HEK293 (cell line): ENCODE measurements around the gene TMX2.

Source experiments
- FEZF1 ChIP-seq: fragments of 450-650 bp; formaldehyde crosslinking; IDR thresholded peaks from 2 replicates; pipeline ENCODE4 v1.5.1; 2016; ENCODE audit warnings: missing biosample characterization, missing genetic modification characterization
- GLI2 ChIP-seq: fragments of 450-650 bp; formaldehyde crosslinking; IDR thresholded peaks from 2 replicates; pipeline ENCODE4; 2017; ENCODE audit warnings: missing biosample characterization, missing genetic modification characterization, low read depth, borderline replicate concordance
- KLF17 ChIP-seq: fragments of 450-650 bp; formaldehyde crosslinking; IDR thresholded peaks from 2 replicates; pipeline ENCODE4 v1.5.1; 2016; ENCODE audit warnings: missing biosample characterization, missing genetic modification characterization
- KLF7 ChIP-seq: fragments of 450-650 bp; formaldehyde crosslinking; IDR thresholded peaks from 2 replicates; pipeline ENCODE4 v1.5.1; 2016; ENCODE audit warnings: missing biosample characterization, missing genetic modification characterization, borderline replicate concordance
- KLF8 ChIP-seq: fragments of 450-650 bp; formaldehyde crosslinking; IDR thresholded peaks from 2 replicates; pipeline ENCODE4 v1.5.1; 2016; ENCODE audit warnings: missing biosample characterization, missing genetic modification characterization
- OVOL3 ChIP-seq: fragments of 450-650 bp; formaldehyde crosslinking; IDR thresholded peaks from 2 replicates; pipeline ENCODE4 v1.5.1; 2016; ENCODE audit warnings: missing biosample characterization, missing genetic modification characterization
- PRDM2 ChIP-seq: fragments of 450-650 bp; formaldehyde crosslinking; IDR thresholded peaks from 2 replicates; pipeline ENCODE4 v1.5.1; 2016; ENCODE audit warnings: missing biosample characterization, missing genetic modification characterization, borderline replicate concordance
- SP2 ChIP-seq: fragments of 450-650 bp; formaldehyde crosslinking; IDR thresholded peaks from 2 replicates; pipeline ENCODE4 v1.5.1; 2016; ENCODE audit warnings: missing biosample characterization, missing genetic modification characterization
- SP7 ChIP-seq: fragments of 450-650 bp; formaldehyde crosslinking; IDR thresholded peaks from 2 replicates; pipeline ENCODE4 v1.5.1; 2016; ENCODE audit warnings: missing biosample characterization, missing genetic modification characterization
- YY1 ChIP-seq: fragments of 450-650 bp; formaldehyde crosslinking; IDR thresholded peaks from 2 replicates; pipeline ENCODE4 v1.5.1; 2018; ENCODE audit warnings: missing biosample characterization, missing genetic modification characterization
- ZNF112 ChIP-seq: fragments of 450-650 bp; formaldehyde crosslinking; IDR thresholded peaks from 2 replicates; pipeline ENCODE4 v1.5.0; 2017; ENCODE audit warnings: missing biosample characterization, missing genetic modification characterization
- ZNF121 ChIP-seq: fragments of 450-650 bp; formaldehyde crosslinking; IDR thresholded peaks from 2 replicates; pipeline ENCODE4 v1.5.1; 2016; ENCODE audit warnings: missing biosample characterization, missing genetic modification characterization
- ZNF324 ChIP-seq: fragments of 450-650 bp; formaldehyde crosslinking; IDR thresholded peaks from 2 replicates; pipeline ENCODE4 v1.5.1; 2016; ENCODE audit warnings: missing biosample characterization, missing genetic modification characterization
- ZNF335 ChIP-seq: fragments of 450-650 bp; formaldehyde crosslinking; conservative IDR thresholded peaks from 2 replicates; pipeline ENCODE4 v1.5.1; 2016; ENCODE audit warnings: missing biosample characterization, missing genetic modification characterization
- ZNF362 ChIP-seq: fragments of 450-650 bp; formaldehyde crosslinking; IDR thresholded peaks from 2 replicates; pipeline ENCODE4 v1.5.1; 2016; ENCODE audit warnings: missing biosample characterization, missing genetic modification characterization
- ZNF391 ChIP-seq: fragments of 450-650 bp; formaldehyde crosslinking; IDR thresholded peaks from 2 replicates; pipeline ENCODE4 v1.5.1; 2016; ENCODE audit warnings: low read depth, missing biosample characterization, missing genetic modification characterization, borderline replicate concordance
- ZNF416 ChIP-seq: fragments of 450-650 bp; formaldehyde crosslinking; IDR thresholded peaks from 2 replicates; pipeline ENCODE4 v1.5.1; 2016; ENCODE audit warnings: missing biosample characterization, missing genetic modification characterization
- ZNF449 ChIP-seq: fragments of 450-650 bp; formaldehyde crosslinking; IDR thresholded peaks from 2 replicates; pipeline ENCODE4 v1.5.1; 2017; ENCODE audit warnings: missing biosample characterization, mild to moderate bottlenecking, missing genetic modification characterization, moderate library complexity
- ZNF48 ChIP-seq: fragments of 450-650 bp; formaldehyde crosslinking; IDR thresholded peaks from 2 replicates; pipeline ENCODE4 v1.5.1; 2016; ENCODE audit warnings: missing biosample characterization, missing genetic modification characterization
- ZNF513 ChIP-seq: fragments of 450-650 bp; IDR thresholded peaks from 2 replicates; pipeline ENCODE4 v1.5.1; 2018; ENCODE audit warnings: missing biosample characterization, missing genetic modification characterization
- ZNF548 ChIP-seq: fragments of 450-650 bp; formaldehyde crosslinking; IDR thresholded peaks from 2 replicates; pipeline ENCODE4 v1.5.1; 2016; ENCODE audit warnings: missing biosample characterization, missing genetic modification characterization
- ZNF580 ChIP-seq: fragments of 450-650 bp; formaldehyde crosslinking; IDR thresholded peaks from 2 replicates; pipeline ENCODE4 v1.5.1; 2016; ENCODE audit warnings: missing biosample characterization, missing genetic modification characterization
- ZNF596 ChIP-seq: fragments of 450-650 bp; IDR thresholded peaks from 2 replicates; pipeline ENCODE4 v1.5.0; 2018; ENCODE audit warnings: missing biosample characterization, mild to moderate bottlenecking, missing genetic modification characterization, moderate library complexity
- ZNF623 ChIP-seq: fragments of 450-650 bp; formaldehyde crosslinking; IDR thresholded peaks from 2 replicates; pipeline ENCODE4 v1.5.1; 2016; ENCODE audit warnings: missing biosample characterization, missing genetic modification characterization
- ZNF843 ChIP-seq: fragments of 450-650 bp; formaldehyde crosslinking; IDR thresholded peaks from 2 replicates; pipeline ENCODE4 v1.5.1; 2016; ENCODE audit warnings: missing biosample characterization, missing genetic modification characterization
- ZSCAN5A ChIP-seq: fragments of 450-650 bp; formaldehyde crosslinking; IDR thresholded peaks from 2 replicates; pipeline ENCODE4 v1.5.1; 2016; ENCODE audit warnings: missing biosample characterization, missing genetic modification characterization

TMX2 gene

GRCh38 chr11:57712256-57713150 lies at the start of gene TMX2 (continued):
- TF ChIP-seq ZSCAN5A (tag by site-specific recombination) (no peak), ZNF391 (peak; percentile 19; the same call in 1 of the 2 replicates), ZNF121 (tag by site-specific recombination) (no peak), GLI2 (tag by site-specific recombination) (no peak), ZNF843 (tag by site-specific recombination) (no peak), ZNF623 (no peak), FEZF1 (tag by site-specific recombination) (no peak), ZNF324 (tag by site-specific recombination) (no peak), SP7 (peak; percentile 40), ZNF48 (tag by site-specific recombination) (no peak), ZNF580 (tag by site-specific recombination) (peak; percentile 42; the same call in 1 of the 2 replicates), KLF8 (tag by site-specific recombination) (0 out of 2 replicates have a peak, but pooled peaks have one; percentile 12), ZNF416 (tag by site-specific recombination) (no peak), ZNF449 (peak; percentile 27; the same call in 1 of the 2 replicates), ZNF596 (no peak), OVOL3 (tag by site-specific recombination) (no peak), ZNF112 (tag by site-specific recombination) (no peak), ZNF548 (tag by site-specific recombination) (no peak), ZNF335 (tag by site-specific recombination) (peak; percentile 8; the same call in 1 of the 2 replicates), KLF17 (peak; percentile 22; the same call in 1 of the 2 replicates), PRDM2 (tag by site-specific recombination) (no peak), KLF7 (tag by site-specific recombination) (no peak), ZNF513 (tag by site-specific recombination) (no peak), ZNF362 (tag by site-specific recombination) (peak; percentile 69; the same call in 1 of the 2 replicates), YY1 (tag by site-specific recombination) (peak; percentile 85), SP2 (tag by site-specific recombination) (peak; percentile 93)
